GM12892 (cell line): ENCODE measurements around the gene LRFN4.

Source experiments
- DNase-seq: peaks from one replicate; pipeline ENCODE4 v3.0.0; 2011; ENCODE audit not compliant: insufficient read length
- FAIRE-seq: peaks from 2 replicates; lab custom pipeline; 2011; peaks lifted over from hg19 to GRCh38; lab: Jason Lieb, UNC
- POLR2A ChIP-seq: IDR thresholded peaks from 2 replicates; pipeline ENCODE4 v1.6.1; 2011; ENCODE audit warnings: low read depth, low read length, control low read depth
- POLR2AphosphoS5 ChIP-seq: IDR thresholded peaks from 2 replicates; pipeline ENCODE4 v1.6.1; 2011; ENCODE audit warnings: low read depth, low read length, control low read depth
- TAF1 ChIP-seq: IDR thresholded peaks from 2 replicates; pipeline ENCODE4 v1.6.1; 2011; ENCODE audit warnings: low read depth, mild to moderate bottlenecking, control low read depth, low read length, borderline replicate concordance

LRFN4 gene

GRCh38 chr11:66868082-66868725, 11.3 kb downstream of the LRFN4 start:
- DNase-seq (no peak), FAIRE-seq (peak; percentile 42)
- TF ChIP-seq POLR2A = no peak
- no peak for TF ChIP-seq TAF1
- no peak for TF ChIP-seq POLR2AphosphoS5

GRCh38 chr11:66868726-66869566, 12.1 kb downstream of the LRFN4 start:
- no peak for TF ChIP-seq POLR2A
- no peak for TF ChIP-seq POLR2AphosphoS5
- no peak for TF ChIP-seq TAF1
- DNase-seq (peak; percentile 94), FAIRE-seq (peak; percentile 98)

GRCh38 chr11:66869567-66869870, 12.7 kb downstream of the LRFN4 start:
- TF ChIP-seq POLR2AphosphoS5 = no peak
- TF ChIP-seq TAF1 = no peak
- no peak for TF ChIP-seq POLR2A
- FAIRE-seq = no peak
- DNase-seq = no peak

DNA sequence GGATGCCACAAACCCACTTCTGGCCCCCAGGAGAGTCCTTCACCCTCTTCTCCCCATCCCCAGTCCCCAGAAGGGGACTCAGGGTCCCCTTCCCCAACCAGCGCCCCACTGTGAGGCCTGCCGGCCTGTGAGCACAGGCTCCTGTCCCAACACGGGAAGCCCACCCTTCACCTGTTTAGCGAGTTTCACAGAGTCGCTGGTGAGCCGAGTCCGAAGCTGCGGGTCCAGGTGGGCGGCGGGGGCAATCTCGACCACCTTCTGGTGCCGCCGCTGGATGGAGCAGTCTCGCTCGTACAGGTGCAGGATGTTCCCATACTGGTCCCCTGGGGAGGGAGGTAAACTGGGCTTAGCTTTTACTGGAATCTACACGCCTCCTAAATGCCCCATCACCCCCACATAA, 13.3 kb downstream of the LRFN4 start:
- DNase-seq = no peak
- no peak for TF ChIP-seq TAF1
- no peak for TF ChIP-seq POLR2AphosphoS5
- no peak for TF ChIP-seq POLR2A
- no peak for FAIRE-seq

DNA sequence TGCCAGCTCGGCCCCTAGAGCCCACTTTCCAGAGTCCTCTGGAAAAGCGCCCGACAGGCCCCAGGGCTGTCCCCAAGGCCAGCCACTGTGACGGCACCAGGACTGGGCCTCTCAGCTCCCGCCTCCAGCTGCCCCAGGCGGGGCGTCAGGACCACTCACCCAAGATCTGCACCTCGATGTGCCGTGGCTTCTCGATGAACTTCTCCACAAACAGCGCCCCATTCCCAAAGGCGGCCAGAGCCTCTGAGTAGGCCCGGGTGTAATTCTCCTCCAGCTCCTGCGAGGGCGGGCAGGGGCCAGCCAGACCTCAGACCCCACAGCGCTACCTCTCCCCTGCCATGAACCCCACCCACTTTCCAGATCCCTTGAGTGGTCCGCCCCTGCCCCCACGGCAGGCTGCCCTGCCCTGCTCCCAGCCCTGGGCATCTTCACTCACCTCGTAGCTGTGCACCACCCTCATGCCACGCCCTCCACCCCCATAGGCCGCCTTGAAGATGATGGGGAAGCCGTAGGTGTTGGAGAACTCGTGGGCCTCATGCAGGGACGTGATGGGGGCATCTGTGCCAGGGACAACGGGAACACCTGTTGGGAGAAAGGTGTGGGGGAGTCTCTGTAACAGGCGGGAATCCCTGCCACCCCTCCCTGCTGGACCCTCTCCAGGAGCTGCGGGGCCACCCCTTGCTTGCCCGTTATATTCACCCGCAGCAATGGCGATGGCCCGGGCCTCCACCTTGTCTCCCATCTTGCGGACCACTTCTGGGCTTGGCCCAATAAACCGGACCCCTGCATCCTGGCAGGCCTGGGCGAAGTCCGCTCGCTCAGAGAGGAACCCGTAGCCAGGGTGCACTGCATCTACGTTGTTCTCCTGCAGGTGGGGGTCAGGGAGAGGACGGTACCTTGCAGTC, 14.0 kb downstream of the LRFN4 start:
- FAIRE-seq = no peak
- no peak for DNase-seq
- TF ChIP-seq POLR2AphosphoS5 (no peak), POLR2A (no peak)

- FAIRE-seq (no peak), DNase-seq (no peak)
- TF ChIP-seq POLR2AphosphoS5 (no peak), POLR2A (no peak), TAF1 (no peak)
Measured at GRCh38 chr11:66871521-66871901, 14.6 kb downstream of the LRFN4 start.

GRCh38 chr11:66874232-66874631, 17.4 kb downstream of the LRFN4 start:
- DNase-seq (no peak), FAIRE-seq (no peak)

GRCh38 chr11:66875378-66875777, 18.5 kb downstream of the LRFN4 start:
- DNase-seq (no peak), FAIRE-seq (no peak)
- TF ChIP-seq POLR2A = no peak
- no peak for TF ChIP-seq POLR2AphosphoS5
- TF ChIP-seq TAF1 = no peak

More at GRCh38 chr11:66874232-66874631, 17.4 kb downstream of the LRFN4 start:
- TF ChIP-seq TAF1 = no peak
- no peak for TF ChIP-seq POLR2AphosphoS5
- TF ChIP-seq POLR2A = no peak

DNA sequence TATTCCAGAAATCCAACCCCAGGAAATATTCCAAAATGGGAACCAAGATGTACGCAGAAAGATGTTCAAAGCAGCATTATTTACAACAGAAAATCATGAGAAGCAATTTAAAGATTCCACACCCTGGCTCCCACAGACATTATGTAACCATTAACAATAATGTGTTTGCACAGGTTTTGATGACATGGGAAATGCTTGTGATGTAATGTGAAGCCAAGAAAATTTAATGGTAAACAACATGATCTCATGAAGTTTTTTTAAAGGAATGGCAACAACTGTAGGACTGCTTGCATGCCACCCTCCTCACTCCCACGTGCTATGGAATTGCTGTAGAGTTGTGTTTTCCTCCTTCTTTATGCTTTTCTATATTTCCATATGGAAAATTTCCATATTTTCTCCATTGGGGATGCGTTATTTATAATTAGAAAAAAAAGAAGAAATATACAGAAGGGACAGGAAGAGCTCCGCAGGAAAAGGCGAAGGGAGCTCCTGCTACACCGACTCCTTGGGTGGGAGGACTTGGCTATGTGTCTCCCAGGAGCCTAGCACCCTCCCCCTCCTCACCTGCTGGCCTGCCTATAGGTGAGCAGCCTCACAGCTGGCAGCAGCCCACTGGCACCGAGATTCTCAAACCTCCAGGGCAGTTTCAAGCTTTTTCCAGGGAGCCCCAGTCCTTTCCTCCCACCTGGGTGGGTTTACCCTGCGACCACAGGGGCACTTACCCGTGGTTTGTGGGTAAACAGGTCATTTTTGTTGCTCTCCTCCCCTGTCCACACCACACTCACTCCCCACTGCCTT, 20.9 kb downstream of the LRFN4 start:
- DNase-seq (no peak), FAIRE-seq (no peak)

GRCh38 chr11:66878474-66878873, 21.6 kb downstream of the LRFN4 start:
- FAIRE-seq (no peak), DNase-seq (no peak)
- no peak for TF ChIP-seq TAF1
- no peak for TF ChIP-seq POLR2AphosphoS5
- TF ChIP-seq POLR2A = no peak

More for the DNA sequence above, 20.9 kb downstream of the LRFN4 start:
- TF ChIP-seq POLR2A (no peak), POLR2AphosphoS5 (no peak), TAF1 (no peak)
